HG03045 (cell line): Measurements from ENCODE around the gene ACKR3.

Source experiments
- ATAC-seq: cut with Tn5 transposase; IDR thresholded peaks from one replicate; pipeline ENCODE4 v1.9.1; 2021; ENCODE audit warnings: mild to moderate bottlenecking, moderate library complexity; ENCODE audit not compliant: unreplicated experiment

Gene ACKR3

GRCh38 chr2:236568068-236568921 is 1.3 kb upstream of the ACKR3 start:
- no peak for ATAC-seq

- ATAC-seq = no peak
These were observed 578 bp upstream of the ACKR3 start for GRCh38 chr2:236568922-236569572.

GRCh38 chr2:236570081-236570868 is 650 bp downstream of the ACKR3 start:
- ATAC-seq = no peak

GRCh38 chr2:236571145-236571544 is 1.5 kb downstream of the ACKR3 start:
- no peak for ATAC-seq

GRCh38 chr2:236572482-236572881 is 2.9 kb downstream of the ACKR3 start:
- ATAC-seq = no peak

GRCh38 chr2:236573066-236573929 is 3.7 kb downstream of the ACKR3 start:
- ATAC-seq = no peak

GRCh38 chr2:236574000-236574399 is 4.4 kb downstream of the ACKR3 start:
- ATAC-seq = no peak

- ATAC-seq = no peak
These were observed 5.0 kb downstream of the ACKR3 start for GRCh38 chr2:236574424-236575145.

- no peak for ATAC-seq
These were observed 5.9 kb downstream of the ACKR3 start for GRCh38 chr2:236575510-236575909.

- no peak for ATAC-seq
These were observed 6.5 kb downstream of the ACKR3 start for GRCh38 chr2:236576087-236576486.

GRCh38 chr2:236576953-236577352 is 7.3 kb downstream of the ACKR3 start:
- ATAC-seq = no peak

- ATAC-seq = no peak
These were observed 8.1 kb downstream of the ACKR3 start for GRCh38 chr2:236577481-236578410.

- ATAC-seq = no peak
These were observed 8.8 kb downstream of the ACKR3 start for GRCh38 chr2:236578411-236578846.

- ATAC-seq = no peak
These were observed 9.6 kb downstream of the ACKR3 start for GRCh38 chr2:236579048-236579745.

GRCh38 chr2:236579746-236580315 is 10.2 kb downstream of the ACKR3 start:
- ATAC-seq = no peak

GRCh38 chr2:236580746-236581355 is 11.2 kb downstream of the ACKR3 start:
- no peak for ATAC-seq

GRCh38 chr2:236581546-236581945 is 11.9 kb downstream of the ACKR3 start:
- ATAC-seq = no peak
